ENCODE results near the gene CALD1. TPM values are rescaled to one million over a fixed set of nuclear protein-coding genes. Genes with fewer than 3 reads are reported as not detected.
A peak's percentile ranks its signal among the peaks of the same experiment; 100 is the strongest.

Gene CALD1
- total and polyA plus RNA-seq, 7 donors: 34.7 to 2,150 (median 1,069) TPM

GRCh38 chr7:134854816-134855215 lies 75.4 kb downstream of the CALD1 start:
- peaks cover 0 to 96% (median 82%) of the 10 kb centered on the region in 4 donors for H3K4me1 ChIP-seq
- H3K9me3 ChIP-seq: no peaks in the 10 kb centered on the region
- H3K27me3 ChIP-seq: no peaks in the 10 kb centered on the region
- 26 to 57% methylated on average over 3 of the region's 3 CpGs for WGBS, 2 donors
- intact Hi-C loops (cut with DNase I): loop anchor here (5.0 kb wide), 2 partner anchors 32 to 62 kb away; no protein-coding TSS in a partner anchor
- H3K4me3 ChIP-seq: no peak overlapping the region
- H3K36me3 ChIP-seq: peaks cover 0 to 5% (median 0%) of the 10 kb centered on the region in 4 donors
- no peak for DNase-seq
- no peak for TF ChIP-seq POLR2AphosphoS5 (IDR thresholded peaks at IDR 0.05)
- TF ChIP-seq CTCF (IDR thresholded peaks at IDR 0.05): no peak
- no peak for TF ChIP-seq EP300 (IDR thresholded peaks at IDR 0.05)
- no peak for TF ChIP-seq POLR2A (IDR thresholded peaks at IDR 0.05)
- H3K27ac ChIP-seq: peak overlapping the region; percentile 67 to 94 (median 72)

DNA sequence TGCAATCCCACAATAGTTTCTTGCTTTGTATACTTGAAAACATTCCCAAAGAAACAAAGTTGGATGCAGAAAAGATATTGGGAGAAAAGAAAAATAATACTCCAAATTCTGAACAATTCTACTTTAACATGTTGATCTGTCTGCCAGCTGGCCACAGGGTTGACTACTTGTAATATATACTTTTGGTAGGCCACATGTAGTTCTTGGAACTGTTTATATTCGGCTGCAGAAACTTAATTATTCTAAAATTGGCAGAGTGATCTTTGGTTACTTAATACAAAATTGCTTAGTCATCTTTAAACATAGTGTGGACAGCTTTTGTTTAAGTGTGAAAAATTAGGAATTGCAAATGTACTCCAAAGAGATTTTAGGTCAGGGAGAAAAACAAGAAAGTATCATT lies 76.0 kb downstream of the CALD1 start:
- DNase-seq: no peak
- intact Hi-C loops (cut with DNase I): no loop called here
- peak overlapping the region; percentile 67 to 94 (median 72) for H3K27ac ChIP-seq
- H3K9me3 ChIP-seq: no peaks in the 10 kb centered on the region
- no peak overlapping the region for H3K4me3 ChIP-seq
- H3K36me3 ChIP-seq: peaks cover 0 to 5% (median 0%) of the 10 kb centered on the region in 4 donors
- no peaks in the 10 kb centered on the region for H3K27me3 ChIP-seq
- H3K4me1 ChIP-seq: peaks cover 0 to 96% (median 80%) of the 10 kb centered on the region in 4 donors
- WGBS, 2 donors: 56 to 77% methylated on average over 1 of the region's 1 CpG
- no peak for TF ChIP-seq CTCF (IDR thresholded peaks at IDR 0.05)
- TF ChIP-seq EP300 (IDR thresholded peaks at IDR 0.05): no peak
- TF ChIP-seq POLR2A (IDR thresholded peaks at IDR 0.05): no peak
- no peak for TF ChIP-seq POLR2AphosphoS5 (IDR thresholded peaks at IDR 0.05)

DNA sequence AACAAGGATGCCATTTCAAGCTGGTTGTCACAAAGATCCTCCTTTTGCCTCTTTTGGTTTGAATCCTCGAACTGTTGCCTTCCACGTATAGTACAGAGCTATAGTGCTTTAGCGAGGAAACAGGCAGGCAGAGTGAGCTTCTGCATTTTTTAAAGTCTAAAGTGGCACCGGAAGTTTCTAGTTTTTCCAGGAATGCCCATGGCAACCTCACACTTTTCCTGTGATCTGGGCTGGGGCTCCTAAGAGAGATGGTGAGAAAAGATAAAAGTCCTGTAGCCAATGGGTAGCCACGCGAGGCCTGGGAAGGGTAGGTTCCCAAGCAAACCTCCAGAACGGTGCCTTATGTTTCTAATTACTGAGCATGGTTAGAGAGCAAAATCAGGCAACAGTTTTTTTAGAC lies 76.7 kb downstream of the CALD1 start:
- TF ChIP-seq POLR2A (IDR thresholded peaks at IDR 0.05) (no peak), CTCF (IDR thresholded peaks at IDR 0.05) (no peak), POLR2AphosphoS5 (IDR thresholded peaks at IDR 0.05) (no peak), EP300 (IDR thresholded peaks at IDR 0.05) (no peak)
- Histone ChIP-seq H3K36me3 (peaks cover 0 to 5% (median 0%) of the 10 kb centered on the region in 4 donors), H3K27ac (peak overlapping the region; percentile 67 to 94 (median 72)), H3K9me3 (no peaks in the 10 kb centered on the region), H3K4me3 (no peak overlapping the region), H3K4me1 (peaks cover 0 to 96% (median 80%) of the 10 kb centered on the region in 4 donors), H3K27me3 (no peaks in the 10 kb centered on the region)
- WGBS, 2 donors: 50 to 80% methylated on average over 7 of the region's 7 CpGs
- intact Hi-C loops (cut with DNase I): no loop called here
- DNase-seq: no peak

DNA sequence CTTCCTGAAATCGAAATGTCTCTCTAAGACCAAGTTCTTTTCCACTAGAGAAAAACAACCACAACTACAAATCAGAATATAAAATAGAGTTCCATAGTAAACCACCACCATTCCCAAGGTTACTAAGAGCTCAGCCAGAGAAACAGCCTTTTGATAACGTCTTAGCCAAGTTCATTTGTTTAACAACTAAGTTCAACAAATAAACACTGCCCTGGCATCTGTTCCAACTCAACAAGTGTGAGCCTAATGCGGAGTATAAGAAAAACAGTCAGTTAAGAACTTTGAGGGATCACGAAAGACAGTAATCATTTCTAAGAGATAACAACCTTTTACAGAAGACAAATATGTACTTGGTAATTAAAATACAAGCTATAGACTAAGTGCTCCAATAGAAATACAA lies 77.3 kb downstream of the CALD1 start:
- 37 to 53% methylated on average over 4 of the region's 4 CpGs for WGBS, 2 donors
- TF ChIP-seq POLR2A (IDR thresholded peaks at IDR 0.05) (no peak), POLR2AphosphoS5 (IDR thresholded peaks at IDR 0.05) (no peak), CTCF (IDR thresholded peaks at IDR 0.05) (no peak)
- intact Hi-C loops (cut with DNase I): no loop called here
- Histone ChIP-seq H3K27ac (peak overlapping the region; percentile 67 to 94 (median 72)), H3K27me3 (no peaks in the 10 kb centered on the region), H3K36me3 (peaks cover 0 to 5% (median 0%) of the 10 kb centered on the region in 4 donors), H3K9me3 (no peaks in the 10 kb centered on the region), H3K4me1 (peaks cover 0 to 96% (median 80%) of the 10 kb centered on the region in 4 donors), H3K4me3 (no peak overlapping the region)
- DNase-seq: no peak

DNA sequence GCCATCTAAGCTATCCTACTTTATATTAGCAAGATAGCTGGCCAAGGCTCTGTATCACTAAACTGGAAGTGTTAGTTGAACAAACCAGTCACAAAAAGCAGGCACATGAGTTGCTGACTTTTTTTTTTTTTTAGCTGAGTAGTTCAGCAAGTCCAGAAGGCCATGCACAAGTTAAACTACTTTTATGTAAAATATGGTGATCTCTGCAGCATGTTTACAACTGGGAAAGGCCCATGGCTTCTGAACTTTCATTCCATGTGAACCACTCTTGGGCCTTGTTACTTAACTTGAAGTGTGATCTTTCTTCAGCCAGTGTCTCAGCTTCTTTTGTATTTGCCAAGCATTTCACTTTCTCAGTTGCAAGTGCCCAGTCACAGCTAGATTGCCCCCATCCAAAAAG lies 78.5 kb downstream of the CALD1 start:
- Histone ChIP-seq H3K4me3 (no peak overlapping the region), H3K27ac (peak overlapping the region; percentile 6 to 94 (median 55)), H3K27me3 (no peaks in the 10 kb centered on the region), H3K36me3 (peaks cover 0 to 5% (median 0%) of the 10 kb centered on the region in 4 donors), H3K9me3 (no peaks in the 10 kb centered on the region), H3K4me1 (peaks cover 0 to 90% (median 76%) of the 10 kb centered on the region in 4 donors)
- TF ChIP-seq CTCF (IDR thresholded peaks at IDR 0.05) (no peak), EP300 (IDR thresholded peaks at IDR 0.05) (no peak), POLR2A (IDR thresholded peaks at IDR 0.05) (no peak), POLR2AphosphoS5 (IDR thresholded peaks at IDR 0.05) (no peak)
- DNase-seq: no peak
- intact Hi-C loops (cut with DNase I): no loop called here
